ENCODE data around the gene PTPRN2.

PTPRN2 gene

GRCh38 chr7:158391141-158391540 lies 196.5 kb downstream of the PTPRN2 start:
- TF ChIP-seq CTCF (IDR thresholded peaks at IDR 0.05; ENCODE audit: low read depth, low read length, missing control alignments): no peak
- no peak overlapping the region for H3K4me3 ChIP-seq (ENCODE audit: low read depth, low read length)
- in situ Hi-C loops (cut with HindIII; ENCODE audit: low sequenced_read_pairs): no loop called here
- no peak for DNase-seq (ENCODE audit: low read depth)

- DNase-seq (ENCODE audit: low read depth): no peak
- no peak overlapping the region for H3K4me3 ChIP-seq (ENCODE audit: low read depth, low read length)
- TF ChIP-seq CTCF (IDR thresholded peaks at IDR 0.05; ENCODE audit: low read depth, low read length, missing control alignments): no peak
- in situ Hi-C loops (cut with HindIII; ENCODE audit: low sequenced_read_pairs): no loop called here
These were observed 197.2 kb downstream of the PTPRN2 start for GRCh38 chr7:158390460-158390859.

DNA sequence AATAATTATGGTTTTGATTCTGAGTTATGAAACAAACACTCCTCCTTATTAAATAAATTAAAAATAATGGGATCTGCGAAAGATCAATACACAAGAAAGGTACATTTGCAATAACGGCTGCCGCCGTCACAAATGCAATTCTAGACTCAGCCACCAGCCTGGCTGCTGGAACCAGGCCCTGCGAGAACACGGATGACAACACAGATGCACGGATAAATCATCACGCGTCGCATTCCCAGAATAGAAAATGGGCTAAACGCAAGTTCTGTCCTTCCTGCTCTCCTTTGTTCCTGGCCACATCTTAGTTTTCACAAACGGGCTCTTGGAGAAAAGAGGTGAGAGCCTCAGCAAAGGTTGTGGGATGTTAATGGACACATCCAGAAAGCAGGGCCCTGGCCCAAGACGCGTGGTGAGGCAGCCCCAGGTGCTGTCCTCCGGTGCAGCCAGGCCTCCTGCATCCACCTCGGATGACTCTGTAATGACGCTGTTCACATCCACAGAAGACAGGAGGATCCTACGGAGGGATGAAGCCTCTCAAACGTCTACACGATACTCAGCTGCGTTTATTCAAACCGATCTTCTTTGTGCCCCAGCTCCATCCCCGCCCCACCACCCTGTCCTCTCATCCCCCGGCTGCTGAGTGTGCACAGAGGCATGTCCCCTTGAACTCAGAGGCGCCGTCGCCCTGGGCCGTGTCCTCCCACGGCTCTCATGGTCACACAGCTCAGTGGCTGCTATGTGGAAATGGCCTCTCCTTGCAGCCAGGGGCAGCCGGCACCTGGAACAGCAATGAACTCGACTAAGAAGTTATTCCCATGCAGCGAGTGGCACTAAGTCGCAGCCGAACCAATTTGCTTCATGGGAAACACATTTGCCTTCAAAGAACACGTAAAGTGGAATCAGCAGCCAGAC lies 197.9 kb downstream of the PTPRN2 start:
- H3K4me3 ChIP-seq (ENCODE audit: low read depth, low read length): no peak overlapping the region
- in situ Hi-C loops (cut with HindIII; ENCODE audit: low sequenced_read_pairs): no loop called here
- no peak for DNase-seq (ENCODE audit: low read depth)
- no peak for TF ChIP-seq CTCF (IDR thresholded peaks at IDR 0.05; ENCODE audit: low read depth, low read length, missing control alignments)

DNA sequence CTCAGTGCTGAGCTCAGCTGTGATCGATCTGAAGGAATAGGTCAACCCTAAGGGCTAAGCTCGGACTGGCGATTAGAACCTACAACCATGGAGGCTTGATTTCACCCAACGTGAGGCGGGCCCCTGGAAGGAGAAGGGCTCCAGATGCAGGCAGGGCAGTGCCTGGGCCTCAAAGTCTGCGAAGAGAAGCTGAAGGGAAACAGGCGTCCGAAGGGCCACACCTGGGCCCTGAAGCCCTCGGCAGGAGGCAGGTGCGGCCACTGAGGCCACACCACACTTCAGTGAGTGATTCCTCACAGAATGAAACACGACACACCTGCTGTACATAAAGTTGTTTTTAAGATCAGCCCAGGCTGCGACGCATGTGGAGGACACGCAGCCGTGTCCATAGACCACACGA lies 198.7 kb downstream of the PTPRN2 start:
- TF ChIP-seq CTCF (IDR thresholded peaks at IDR 0.05; ENCODE audit: low read depth, low read length, missing control alignments): no peak
- in situ Hi-C loops (cut with HindIII; ENCODE audit: low sequenced_read_pairs): no loop called here
- H3K4me3 ChIP-seq (ENCODE audit: low read depth, low read length): no peak overlapping the region
- no peak for DNase-seq (ENCODE audit: low read depth)

GRCh38 chr7:158388072-158388471 lies 199.6 kb downstream of the PTPRN2 start:
- no peak for TF ChIP-seq CTCF (IDR thresholded peaks at IDR 0.05; ENCODE audit: low read depth, low read length, missing control alignments)
- DNase-seq (ENCODE audit: low read depth): no peak
- in situ Hi-C loops (cut with HindIII; ENCODE audit: low sequenced_read_pairs): no loop called here
- no peak overlapping the region for H3K4me3 ChIP-seq (ENCODE audit: low read depth, low read length)

DNA sequence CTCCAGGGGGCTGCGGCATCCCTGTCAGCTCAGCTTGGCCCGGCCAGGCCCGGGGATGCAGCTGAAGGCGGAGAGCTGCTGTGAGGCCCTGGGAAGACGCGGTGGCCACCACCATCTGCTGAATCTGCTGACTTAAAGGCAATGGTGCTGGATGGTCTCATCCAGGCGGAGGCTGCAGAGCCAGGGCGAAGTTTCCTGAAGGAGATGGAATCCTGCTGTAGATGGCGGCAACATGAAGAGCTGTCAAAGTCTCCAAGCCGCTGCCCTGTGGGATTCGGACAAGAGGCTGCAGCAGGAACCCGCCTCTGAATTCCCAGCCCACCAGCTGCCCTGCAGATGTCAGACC lies 200.1 kb downstream of the PTPRN2 start:
- in situ Hi-C loops (cut with HindIII; ENCODE audit: low sequenced_read_pairs): no loop called here
- TF ChIP-seq CTCF (IDR thresholded peaks at IDR 0.05; ENCODE audit: low read depth, low read length, missing control alignments): no peak

More for the DNA sequence above, 200.1 kb downstream of the PTPRN2 start:
- no peak overlapping the region for H3K4me3 ChIP-seq (ENCODE audit: low read depth, low read length)
- no peak for DNase-seq (ENCODE audit: low read depth)

Data from astrocyte of the cerebellum (primary cell).